SK-N-SH (cell line): ENCODE results near the gene TNFAIP8L1. TPM values are rescaled to one million over a fixed set of nuclear protein-coding genes. Genes with fewer than 3 reads are reported as not detected.

Experiments used
- CTCF ChIA-PET: fragments of 300-600, 350-600 bp; formaldehyde crosslinking; extraction: SDS; loops from one replicate; lab custom pipeline; 2021; lab: Yijun Ruan, JAX
- POLR2A ChIA-PET: fragments of 350-600 bp; sonication (Branson Sonifier 250); formaldehyde crosslinking; extraction: SDS; loops from one replicate; lab custom pipeline; 2020; ENCODE audit warnings: antibody characterized with exemption, inconsistent platforms; lab: Yijun Ruan, JAX
- DNase-seq: peaks from one replicate; pipeline ENCODE4 v3.0.0; 2012
- H2AFZ ChIP-seq: fragments of 200-600 bp; sonication (generic); 2 replicates; pipeline ENCODE4 v1.8.1; 2016; ENCODE audit warnings: antibody characterized with exemption, mild to moderate bottlenecking, low read depth
- H3F3A ChIP-seq: fragments of 200-600 bp; sonication (generic); replicated peaks from 2 replicates; pipeline ENCODE3; 2016; ENCODE audit warnings: antibody characterized with exemption, mild to moderate bottlenecking; ENCODE audit not compliant: insufficient read depth
- H3K27ac ChIP-seq, 2 experiments: fragments of 200-500 bp in 1 of 2; fragments of 200-600 bp in 1 of 2; sonication (Bioruptor generic) in 1 of 2; sonication (generic), shearing (Covaris generic) in 1 of 2; 2 replicates each; pipeline versions ENCODE4 v1.5.1 to v1.6.1; 2014 to 2016; ENCODE audit warnings: low read depth in 2 of 2, inconsistent platforms in 1 of 2, low read length in 1 of 2, mild to moderate bottlenecking in 1 of 2, mixed read lengths in 1 of 2
- H3K27me3 ChIP-seq: fragments of 200-600 bp; sonication (generic), shearing (Covaris generic); 2 replicates; pipeline ENCODE4 v1.6.1; 2016; ENCODE audit warnings: mixed run types; ENCODE audit not compliant: insufficient read depth
- H3K36me3 ChIP-seq, 2 experiments: fragments of 200-500 bp in 1 of 2; fragments of 200-600 bp in 1 of 2; sonication (Bioruptor generic) in 1 of 2; sonication (generic) in 1 of 2; replicated peaks in 1 of 2; 2 replicates each; pipeline versions ENCODE3 to v1.5.1; 2014 to 2016; ENCODE audit warnings: low read length in 1 of 2, mild to moderate bottlenecking in 1 of 2; ENCODE audit not compliant: insufficient read depth in 2 of 2, control insufficient read depth in 1 of 2
- H3K4me1 ChIP-seq, 2 experiments: fragments of 200-500 bp in 1 of 2; fragments of 200-600 bp in 1 of 2; sonication (Bioruptor generic) in 1 of 2; sonication (generic), shearing (Covaris generic) in 1 of 2; 2 replicates each; pipeline versions ENCODE4 v1.5.1 to v1.6.1; 2014 to 2016; ENCODE audit warnings: low read depth in 1 of 2, low read length in 1 of 2, mixed run types in 1 of 2; ENCODE audit not compliant: insufficient read depth in 2 of 2, control insufficient read depth in 1 of 2
- H3K4me2 ChIP-seq: fragments of 200-600 bp; sonication (generic), shearing (Covaris generic); 2 replicates; pipeline ENCODE4 v1.6.1; 2017; ENCODE audit warnings: mixed run types
- H3K4me3 ChIP-seq, 2 experiments: fragments of 200-500 bp in 1 of 2; fragments of 200-600 bp in 1 of 2; sonication (Bioruptor generic) in 1 of 2; sonication (generic), shearing (Covaris generic) in 1 of 2; 2 replicates each; pipeline versions ENCODE4 v1.5.1 to v1.8.1; 2014 to 2016; ENCODE audit warnings: low read depth in 2 of 2, inconsistent platforms in 1 of 2, low read length in 1 of 2, mild to moderate bottlenecking in 1 of 2, mixed read lengths in 1 of 2, moderate library complexity in 1 of 2
- H3K79me2 ChIP-seq: fragments of 200-600 bp; sonication (generic); 2 replicates; pipeline ENCODE4 v1.8.1; 2017; ENCODE audit warnings: mild to moderate bottlenecking; ENCODE audit not compliant: insufficient read depth
- H3K9ac ChIP-seq: fragments of 200-600 bp; sonication (generic); 2 replicates; pipeline ENCODE4 v1.6.1; 2017; ENCODE audit warnings: mixed run types
- H3K9me2 ChIP-seq: fragments of 200-600 bp; sonication (generic); 2 replicates; pipeline ENCODE4 v1.6.1; 2017; ENCODE audit warnings: mixed run types
- H3K9me3 ChIP-seq: fragments of 200-600 bp; sonication (generic); 2 replicates; pipeline ENCODE4 v1.6.1; 2017; ENCODE audit warnings: mixed run types, mild to moderate bottlenecking, moderate library complexity
- H4K20me1 ChIP-seq: fragments of 200-600 bp; sonication (generic); 2 replicates; pipeline ENCODE4 v1.6.1; 2017; ENCODE audit warnings: mild to moderate bottlenecking, mixed run types; ENCODE audit not compliant: insufficient read depth
- CTCF ChIP-seq: fragments of 200-600 bp; sonication (generic); IDR thresholded peaks from 2 replicates; pipeline ENCODE4 v1.6.1; 2017; ENCODE audit warnings: antibody characterized with exemption, mild to moderate bottlenecking, moderate library complexity
- EZH2phosphoT487 ChIP-seq: fragments of 200-600 bp; sonication (generic); IDR thresholded peaks from 2 replicates; pipeline ENCODE4 v1.6.1; 2017; ENCODE audit warnings: low read depth, mixed run types, mild to moderate bottlenecking, antibody characterized with exemption, moderate library complexity, borderline replicate concordance
- FOXM1 ChIP-seq: IDR thresholded peaks from 2 replicates; pipeline ENCODE4 v1.4.0; 2012; ENCODE audit warnings: low read depth, mild to moderate bottlenecking
- IRF3 ChIP-seq: fragments of 150-350 bp; IDR thresholded peaks from 2 replicates; pipeline ENCODE4 v1.6.1; 2016; ENCODE audit warnings: mild to moderate bottlenecking, low read depth, low read length
- JUND ChIP-seq: IDR thresholded peaks from 2 replicates; pipeline ENCODE4 v1.4.0; 2012
- MEF2A ChIP-seq: IDR thresholded peaks from 2 replicates; pipeline ENCODE4 v1.4.0; 2012; ENCODE audit warnings: low read depth, borderline replicate concordance
- RAD21 ChIP-seq: IDR thresholded peaks from 2 replicates; pipeline ENCODE4 v1.6.1; 2012; ENCODE audit warnings: mild to moderate bottlenecking, low read length
- RCOR1 ChIP-seq: fragments of 150-350 bp; IDR thresholded peaks from 2 replicates; pipeline ENCODE4 v1.6.1; 2017; ENCODE audit warnings: antibody characterized with exemption, low read length
- REST ChIP-seq: IDR thresholded peaks from 2 replicates; pipeline ENCODE4 v1.6.1; 2012; ENCODE audit warnings: mild to moderate bottlenecking, low read depth, low read length, moderate library complexity
- RFX5 ChIP-seq: IDR thresholded peaks from 2 replicates; pipeline ENCODE4 v1.6.1; 2012; ENCODE audit warnings: mild to moderate bottlenecking, improper control_type of control experiment, low read length
- SMC3 ChIP-seq: IDR thresholded peaks from 2 replicates; pipeline ENCODE4 v1.6.1; 2012; ENCODE audit warnings: low read depth, low read length, improper control_type of control experiment
- TAF1 ChIP-seq: IDR thresholded peaks from 2 replicates; pipeline ENCODE4 v1.6.1; 2012; ENCODE audit warnings: low read depth, mild to moderate bottlenecking, low read length, moderate library complexity, borderline replicate concordance
- TEAD4 ChIP-seq: IDR thresholded peaks from 2 replicates; pipeline ENCODE4 v1.4.0; 2012; ENCODE audit warnings: mild to moderate bottlenecking, borderline replicate concordance; ENCODE audit not compliant: insufficient read depth
- WGBS: methylation state at CpG from one replicate; pipeline ENCODE4 v1.1.6; 2017; ENCODE audit warnings: low lambda C conversion rate; 5-methylcytosine and 5-hydroxymethylcytosine counted together
- polyA plus RNA-seq, 3 experiments: library from polyadenylated mRNA; depleted of rRNA; stranded (reverse); fragments of >200 nt; gene quantifications; 2 replicates each; pipeline ENCODE4 v1.2.3, GENCODE V29; 2012

TNFAIP8L1 gene
- polyA plus RNA-seq, 1 of the 3 experiments (the other 2 are of a cell fraction) = 6.4 TPM

GRCh38 chr19:4589579-4590410 lies 49.5 kb upstream of the TNFAIP8L1 start:
- ChIA-PET POLR2A (no interaction called here), CTCF (interaction anchor here (0.6 to 9.9 kb wide), 21 partner anchors 8 to 1400 kb away, joined by 3 to 93 read pairs (median 4); partner anchors contain the start of genes PLIN5 and SEMA6B)
- H3K9me2 ChIP-seq = no peaks in the 10 kb centered on the region
- peak; percentile 74 for DNase-seq
- no peak overlapping the region for H3K4me3 ChIP-seq
- TF ChIP-seq TAF1 (no peak), CTCF (peak; percentile 50), EZH2phosphoT487 (no peak), REST (no peak), FOXM1 (no peak), RFX5 (no peak), JUND (no peak), TEAD4 (no peak), IRF3 (no peak), MEF2A (no peak), SMC3 (peak; percentile 37; the same call in 1 of the 2 replicates), RAD21 (peak; percentile 43), RCOR1 (no peak)
- WGBS = 50% methylated on average over 10 of the region's 11 CpGs
- no peak overlapping the region for H3K4me2 ChIP-seq
- H3K9me3 ChIP-seq = no peaks in the 10 kb centered on the region
- H3F3A ChIP-seq = peaks cover 6% of the 10 kb centered on the region
- no peak overlapping the region for H2AFZ ChIP-seq
- no peaks in the 10 kb centered on the region for H3K36me3 ChIP-seq
- H4K20me1 ChIP-seq = no peaks in the 10 kb centered on the region
- H3K27ac ChIP-seq = no peak overlapping the region
- H3K9ac ChIP-seq = no peak overlapping the region
- no peaks in the 10 kb centered on the region for H3K79me2 ChIP-seq
- H3K27me3 ChIP-seq = peaks cover 23% of the 10 kb centered on the region; the same call in 1 of the 2 replicates
- peaks cover 0 to 2% of the 10 kb centered on the region in 2 experiments; a peak in 1 of 4 replicates for H3K4me1 ChIP-seq
